Measurements from ENCODE around the gene TFR2.

GRCh38 chr7:100687261-100687660 lies 45.9 kb upstream of the TFR2 start:
- TF ChIP-seq CTCF (conservative IDR thresholded peaks at IDR 0.05; ENCODE audit: low read depth, low read length) (no peak), EZH2 (IDR thresholded peaks at IDR 0.05; ENCODE audit: low read length, unreplicated experiment) (no peak)
